Measurements from ENCODE around the gene CABLES1.

- no peak for TF ChIP-seq CTCF (IDR thresholded peaks at IDR 0.05)
- no peak for TF ChIP-seq RAD21 (conservative IDR thresholded peaks at IDR 0.05 in 1 of 2, IDR thresholded peaks at IDR 0.05 in 1 of 2)
- TF ChIP-seq NFE2L2 (conservative IDR thresholded peaks at IDR 0.05; ENCODE audit: low read length) = no peak
Observed at GRCh38 chr18:23259701-23260681, 124.7 kb downstream of the CABLES1 start.
